Activated CD4-positive, alpha-beta T cell treated with anti-CD3 and anti-CD28 coated beads for 1 hour (primary cell): ENCODE measurements around the gene FTH1.
"Not testable (repeated sequence)": the region's sequence is repeated elsewhere in the genome, so short reads cannot be mapped to it uniquely, and the experiment has no call there.

Source experiments
- DNase-seq: peaks from one replicate; pipeline ENCODE4 v3.0.0-alpha.2; 2020

Gene FTH1

GRCh38 chr11:61963282-61964057, 4.0 kb downstream of the FTH1 start:
- DNase-seq, result no peak

GRCh38 chr11:61963016-61963281, 4.5 kb downstream of the FTH1 start:
- DNase-seq, result no peak

- no peak for DNase-seq
Measured at GRCh38 chr11:61962213-61963015, 5.0 kb downstream of the FTH1 start.

GRCh38 chr11:61961570-61962212, 5.7 kb downstream of the FTH1 start:
- no peak for DNase-seq

- no peak for DNase-seq
Measured at GRCh38 chr11:61960532-61960931, 6.9 kb downstream of the FTH1 start.

- DNase-seq, result no peak
Measured at GRCh38 chr11:61959678-61960077, 7.8 kb downstream of the FTH1 start.

- DNase-seq, result no peak
Measured at GRCh38 chr11:61959114-61959513, 8.3 kb downstream of the FTH1 start.

- DNase-seq, result no peak
Measured at GRCh38 chr11:61958590-61958989, 8.8 kb downstream of the FTH1 start.

- no peak for DNase-seq
Measured at GRCh38 chr11:61957021-61957770, 10.2 kb downstream of the FTH1 start.

GRCh38 chr11:61956191-61957020, 11.0 kb downstream of the FTH1 start:
- no peak for DNase-seq

- DNase-seq, result no peak
Measured at GRCh38 chr11:61955422-61956135, 11.9 kb downstream of the FTH1 start.

GRCh38 chr11:61954851-61955421, 12.5 kb downstream of the FTH1 start:
- DNase-seq, result no peak

GRCh38 chr11:61954106-61954850, 13.2 kb downstream of the FTH1 start:
- DNase-seq, result no peak

- DNase-seq, result not testable (repeated sequence)
Measured at GRCh38 chr11:61953632-61954031, 13.8 kb downstream of the FTH1 start.

GRCh38 chr11:61952882-61953281, 14.6 kb downstream of the FTH1 start:
- DNase-seq, result no peak

GRCh38 chr11:61951484-61952135, 15.8 kb downstream of the FTH1 start:
- DNase-seq, result no peak

GRCh38 chr11:61950035-61950547, 17.3 kb downstream of the FTH1 start, which contains the start of gene BEST1:
Gene BEST1 (plus strand): TSS chr11:61950351. CDS start chr11:61951807, 1,456 bp downstream.
- no peak for DNase-seq

GRCh38 chr11:61949169-61950034, 18.0 kb downstream of the FTH1 start:
- no peak for DNase-seq

- no peak for DNase-seq
Measured at GRCh38 chr11:61948505-61948904, 18.9 kb downstream of the FTH1 start.
